GM21737 (cell line): ENCODE data around the gene PPP1R16B.

Experiments used
- ATAC-seq: cut with Tn5 transposase; IDR thresholded peaks from one replicate; pipeline ENCODE4 v1.9.1; 2021; ENCODE audit warnings: mild to moderate bottlenecking, moderate library complexity; ENCODE audit not compliant: unreplicated experiment

PPP1R16B gene

DNA sequence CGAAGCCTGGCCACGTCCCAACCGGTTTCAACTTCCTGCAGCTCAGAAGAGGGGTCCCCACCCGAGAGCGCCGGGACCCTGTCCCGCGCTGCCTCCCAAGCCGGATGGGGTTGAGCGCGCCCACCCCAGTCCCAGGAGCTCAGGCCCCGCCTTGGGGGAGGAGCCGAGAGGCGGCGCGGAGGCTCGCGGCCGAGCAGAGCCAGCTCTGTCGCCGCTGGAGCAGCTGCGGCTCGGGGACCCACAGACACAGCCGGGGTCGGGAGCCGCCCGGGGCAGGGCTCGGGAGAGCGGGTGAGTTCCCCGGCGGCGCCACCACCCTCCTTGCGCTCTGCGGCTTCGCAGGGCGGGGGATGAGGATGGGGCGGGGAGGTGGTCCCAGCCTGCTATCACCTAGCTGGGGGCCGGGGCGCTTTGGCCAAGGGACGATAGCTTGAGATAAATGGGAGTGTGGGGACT lies at the start of gene PPP1R16B:
TSS of gene PPP1R16B (plus strand) at position 196 of the 456 bp plus-strand sequence. CDS start 30,229 bp downstream, outside the sequence.
- ATAC-seq, result peak; percentile 36

DNA sequence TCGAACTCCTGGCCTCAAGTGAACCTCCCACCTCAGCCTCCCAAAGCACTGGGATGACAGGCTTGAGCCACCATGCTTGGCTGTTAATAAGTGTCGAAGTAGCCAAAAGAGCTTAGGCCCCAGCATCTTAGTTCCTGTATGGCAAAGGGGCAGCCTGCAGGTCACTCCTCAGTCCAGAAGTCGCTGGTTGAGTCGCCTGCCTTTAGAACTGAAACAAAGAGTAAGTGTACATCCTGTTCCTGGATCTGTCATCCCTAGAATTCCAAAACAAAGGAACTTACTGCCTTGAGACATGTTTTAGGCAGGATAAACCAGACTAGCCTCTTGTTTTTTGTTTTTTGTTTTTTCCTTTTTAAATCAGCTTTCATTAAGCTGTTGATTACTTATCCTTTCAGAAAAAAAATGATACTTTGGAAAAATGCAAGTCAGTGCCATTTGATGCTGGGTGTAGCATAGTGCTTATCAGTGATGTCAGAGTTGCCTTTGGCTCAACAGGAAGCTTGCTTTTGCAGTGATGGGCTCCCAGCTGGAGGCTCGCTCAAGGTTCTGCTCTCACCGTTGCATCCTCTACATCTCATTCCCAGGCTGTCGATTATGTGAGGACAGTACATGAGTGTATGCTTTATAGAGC lies 48.2 kb upstream of the PPP1R16B start:
- ATAC-seq, result no peak

DNA sequence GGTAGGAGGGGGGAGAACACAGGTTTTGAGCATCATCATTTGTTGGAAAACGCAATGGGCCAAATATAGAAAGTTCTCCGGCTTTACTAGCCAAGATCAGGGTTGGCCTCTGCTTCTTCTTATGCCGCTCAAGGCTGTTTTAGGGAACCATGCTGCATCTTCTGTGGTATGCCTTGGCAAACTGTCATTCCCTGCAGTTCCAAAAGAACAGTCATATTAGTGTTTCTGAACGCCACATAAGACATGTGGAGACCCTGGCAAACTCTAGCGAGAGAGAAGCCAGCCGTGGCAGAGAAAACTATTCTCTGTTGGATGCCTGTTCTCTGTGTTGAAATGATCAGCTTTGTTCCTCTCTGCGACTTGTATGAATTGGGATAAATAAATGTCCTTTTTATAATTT lies 46.4 kb upstream of the PPP1R16B start:
- no peak for ATAC-seq

DNA sequence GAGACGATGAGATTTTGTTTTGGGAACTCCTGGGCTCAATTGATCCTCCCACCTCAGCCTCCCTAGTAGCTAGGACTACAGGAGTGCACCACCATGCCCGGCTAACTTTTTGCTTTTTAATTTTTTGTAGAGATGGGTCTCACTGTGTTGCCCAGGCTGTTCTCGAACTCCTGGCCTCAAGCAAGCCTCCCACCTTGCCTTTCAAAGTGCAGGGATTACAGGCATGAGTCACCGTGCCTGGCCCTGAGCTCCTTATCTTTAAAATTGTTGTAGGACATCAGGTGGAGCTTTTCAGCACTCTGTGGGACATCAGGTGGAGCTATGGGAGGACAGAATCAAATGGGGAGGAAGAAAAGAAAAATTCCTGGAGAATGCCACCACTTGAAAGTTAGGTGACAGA lies 44.5 kb upstream of the PPP1R16B start:
- ATAC-seq, result no peak

DNA sequence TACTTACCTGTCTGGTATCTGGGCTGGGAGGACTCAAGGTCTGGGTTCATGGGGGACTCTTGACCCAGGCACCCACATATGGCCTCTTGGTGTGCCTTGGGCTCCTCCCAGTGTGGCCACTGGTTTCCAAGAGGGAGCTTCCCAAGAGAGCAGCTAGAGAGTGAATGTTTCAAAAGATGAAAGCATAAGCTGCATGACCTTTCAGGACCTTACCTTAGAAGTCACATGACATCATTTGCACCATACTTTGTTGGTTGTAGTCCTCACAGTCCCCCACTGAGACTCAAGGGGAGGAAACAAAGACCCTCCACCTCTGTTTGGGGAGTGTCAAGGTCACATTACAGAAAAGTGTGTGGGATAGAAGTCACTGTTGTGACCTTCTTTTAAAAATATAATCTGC lies 43.3 kb upstream of the PPP1R16B start:
- ATAC-seq, result no peak

DNA sequence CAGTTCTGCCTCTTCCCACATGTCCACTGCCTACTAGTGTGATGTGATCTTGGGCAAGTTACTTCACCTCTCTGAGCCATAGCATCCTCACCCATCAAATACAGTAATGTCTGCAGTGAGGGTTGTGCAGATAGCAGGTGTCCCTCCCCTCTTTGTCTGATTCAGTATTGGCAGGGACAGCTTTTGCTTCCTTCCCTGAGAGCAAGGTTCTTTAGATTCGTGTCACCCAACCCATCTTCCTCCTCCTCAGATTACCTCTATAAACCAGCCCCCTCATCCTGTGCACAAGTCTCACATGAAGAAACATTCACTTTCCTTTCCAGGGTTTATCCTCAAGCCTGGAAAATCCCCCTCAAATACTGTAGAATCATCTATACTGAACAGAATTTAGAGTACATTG lies 41.9 kb upstream of the PPP1R16B start:
- ATAC-seq, result no peak

DNA sequence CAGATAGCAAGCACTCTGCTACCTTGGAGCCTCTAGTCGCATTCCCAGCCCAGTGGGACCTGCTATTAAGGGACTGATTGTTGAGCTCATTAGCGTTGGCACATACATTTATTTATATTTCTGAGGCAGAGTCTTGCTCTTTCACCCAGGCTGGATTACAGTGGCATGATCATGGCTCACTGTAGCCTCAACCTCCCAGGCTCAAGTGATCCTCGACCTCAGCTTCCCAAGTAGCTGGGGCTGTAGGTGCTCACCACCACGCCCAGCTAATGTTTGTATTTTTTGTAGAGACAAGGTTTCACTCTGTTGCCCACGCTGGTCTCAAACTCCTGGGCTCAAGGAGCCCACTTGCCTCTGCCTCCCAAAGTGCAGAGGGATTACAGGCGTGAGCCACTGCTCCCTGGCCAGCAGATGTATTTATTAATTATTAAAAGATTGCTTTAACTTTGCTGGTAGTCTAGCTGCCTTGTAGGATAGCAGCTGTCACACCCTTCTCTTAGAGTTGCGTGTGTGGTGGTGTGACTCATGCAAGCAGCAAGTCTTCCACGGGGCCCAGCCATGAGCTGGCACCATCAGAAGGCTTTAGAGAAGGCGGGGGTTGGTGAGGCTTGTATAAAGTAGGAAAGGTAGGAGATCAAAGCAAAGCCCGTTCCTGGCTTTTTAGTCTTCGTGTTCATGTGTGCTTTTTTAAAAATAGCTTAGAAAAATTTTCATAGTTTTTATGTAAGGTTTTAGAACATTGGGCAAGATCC lies 40.8 kb upstream of the PPP1R16B start:
- no peak for ATAC-seq

DNA sequence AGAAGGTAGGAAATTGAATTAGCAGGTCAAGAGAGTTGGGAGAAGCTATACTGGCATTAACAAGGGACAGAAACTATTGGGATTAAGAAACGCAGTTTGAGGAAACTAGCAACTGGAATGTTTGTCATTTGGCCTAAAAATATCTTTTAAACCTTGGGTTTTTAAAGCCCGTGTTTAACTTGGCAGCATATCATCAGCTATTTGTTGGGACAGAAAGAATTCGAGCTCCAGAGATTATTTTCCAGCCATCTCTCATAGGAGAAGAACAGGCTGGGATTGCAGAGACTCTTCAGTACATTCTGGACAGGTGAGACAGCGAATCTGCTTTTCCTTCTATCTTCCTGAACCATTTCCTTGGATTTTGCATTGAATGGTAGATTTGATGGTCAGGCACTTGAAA lies 39.4 kb upstream of the PPP1R16B start:
- ATAC-seq, result no peak

DNA sequence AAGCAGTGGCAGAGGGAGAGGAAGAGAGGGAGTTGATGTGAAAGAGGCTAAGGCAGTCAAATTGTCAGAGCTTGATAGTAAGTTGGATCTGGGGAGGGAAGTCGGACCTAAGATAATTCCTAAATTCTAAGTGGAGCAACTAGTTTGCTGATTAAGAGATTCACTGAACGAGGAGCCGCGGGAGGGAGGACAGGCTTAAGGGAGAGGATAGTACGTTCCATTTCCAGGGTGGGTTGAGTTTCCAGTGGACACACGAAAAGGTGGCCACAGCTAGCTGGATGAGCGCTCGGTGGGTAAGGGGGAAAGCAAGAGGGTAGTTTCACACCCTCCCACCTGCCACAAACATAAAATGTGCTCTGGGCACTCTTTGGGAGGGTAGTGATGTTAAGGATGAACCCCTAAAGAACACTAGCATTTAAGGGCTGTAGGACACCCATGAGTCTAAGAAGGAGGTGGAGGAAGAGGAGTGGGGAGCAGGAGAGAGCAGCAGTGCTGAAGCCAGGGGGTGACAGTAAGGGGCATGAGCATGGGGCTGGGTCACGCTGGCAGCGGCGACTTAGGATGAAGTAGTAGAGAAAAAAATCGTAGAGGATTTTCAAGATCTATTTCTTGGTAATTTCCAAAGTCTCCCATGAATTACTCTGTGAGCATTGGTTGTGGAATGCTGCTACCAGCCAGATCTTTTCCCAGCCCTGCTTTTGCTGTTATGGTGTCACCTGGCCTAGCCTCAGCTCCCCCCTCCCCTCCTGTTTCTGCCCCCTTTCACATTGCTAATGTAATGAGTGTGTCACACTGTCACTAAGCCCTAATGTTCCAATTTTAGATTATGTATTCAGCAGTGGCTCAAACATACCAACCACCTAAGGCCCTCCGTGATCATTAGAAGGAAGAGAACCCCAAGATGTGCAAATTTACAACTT lies 35.9 kb upstream of the PPP1R16B start:
- no peak for ATAC-seq

DNA sequence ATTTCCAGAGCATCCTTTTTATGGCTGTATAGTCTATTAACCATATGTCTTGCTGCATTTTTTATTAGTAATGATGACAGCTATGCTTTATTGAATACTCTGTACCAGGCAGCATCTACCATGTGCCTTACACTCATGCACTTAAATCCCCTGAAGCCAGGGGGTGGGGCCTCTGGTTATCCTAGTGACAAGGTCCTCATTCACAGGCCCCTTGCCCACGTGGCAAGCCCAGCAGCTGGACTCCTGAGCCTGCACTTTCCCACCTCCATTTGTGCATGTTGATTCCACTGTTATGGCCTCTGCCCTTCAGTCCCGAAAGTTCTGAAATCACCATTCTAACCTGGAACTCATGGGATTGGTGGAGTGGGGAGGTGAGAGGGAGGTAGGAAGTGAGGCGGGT lies 35.0 kb upstream of the PPP1R16B start:
- no peak for ATAC-seq

DNA sequence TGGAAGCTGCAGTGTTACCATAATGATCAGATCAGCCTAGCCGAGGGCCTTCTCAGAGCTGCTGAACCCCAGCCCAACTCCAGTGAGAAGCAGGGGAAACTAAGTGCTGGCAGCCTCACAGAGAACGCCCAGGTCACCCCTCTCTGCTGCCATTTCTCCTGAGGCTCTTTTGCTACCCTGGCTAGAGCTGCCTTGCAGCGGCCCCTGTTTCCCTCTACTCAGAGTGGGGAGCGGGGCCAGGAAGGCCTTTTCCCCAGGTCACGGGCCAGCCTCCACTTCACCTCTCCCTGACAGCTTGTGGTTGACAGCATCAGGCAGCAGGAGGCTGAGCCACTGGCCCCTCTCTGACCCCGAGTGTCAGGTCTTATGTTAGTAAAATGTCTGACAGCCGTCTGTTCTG lies 34.5 kb upstream of the PPP1R16B start:
- no peak for ATAC-seq

DNA sequence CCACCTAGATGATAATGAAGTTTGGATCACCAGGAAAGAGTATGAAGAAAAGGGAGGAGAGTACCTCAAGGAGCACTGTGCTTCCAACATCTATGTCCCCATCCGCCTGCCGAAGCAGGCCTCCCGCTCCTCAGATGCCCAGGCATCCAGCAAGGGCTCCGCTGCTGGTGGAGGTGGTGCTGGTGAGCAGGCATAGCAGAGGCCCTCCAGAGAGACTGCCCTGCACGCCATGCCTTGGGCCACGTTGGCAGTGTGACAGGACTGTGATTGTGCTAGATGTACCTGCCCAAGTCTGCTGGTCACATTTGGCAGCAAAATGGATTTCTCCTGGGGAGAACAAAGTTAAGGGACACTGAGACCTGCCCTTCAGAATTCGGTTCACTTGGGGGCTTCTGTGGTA lies 33.9 kb upstream of the PPP1R16B start:
- no peak for ATAC-seq

DNA sequence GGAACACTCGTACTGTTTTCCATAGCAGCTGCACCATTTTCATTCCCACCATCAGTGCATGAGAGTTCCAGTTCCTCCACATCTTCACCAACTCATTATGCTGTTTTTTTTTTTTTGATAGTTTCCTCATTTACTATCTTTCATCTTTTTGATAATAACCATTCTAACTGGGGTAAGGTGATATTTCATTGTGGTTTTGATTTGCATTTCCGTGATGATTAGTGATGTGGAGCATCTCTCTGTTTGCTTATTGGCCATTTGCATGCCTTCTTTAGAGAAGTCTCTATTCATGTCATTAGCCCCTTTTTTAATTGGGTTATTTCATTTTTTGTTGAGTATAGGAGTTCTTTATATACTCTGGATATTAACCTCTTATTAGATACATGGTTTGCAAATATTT lies 31.3 kb upstream of the PPP1R16B start:
- no peak for ATAC-seq

DNA sequence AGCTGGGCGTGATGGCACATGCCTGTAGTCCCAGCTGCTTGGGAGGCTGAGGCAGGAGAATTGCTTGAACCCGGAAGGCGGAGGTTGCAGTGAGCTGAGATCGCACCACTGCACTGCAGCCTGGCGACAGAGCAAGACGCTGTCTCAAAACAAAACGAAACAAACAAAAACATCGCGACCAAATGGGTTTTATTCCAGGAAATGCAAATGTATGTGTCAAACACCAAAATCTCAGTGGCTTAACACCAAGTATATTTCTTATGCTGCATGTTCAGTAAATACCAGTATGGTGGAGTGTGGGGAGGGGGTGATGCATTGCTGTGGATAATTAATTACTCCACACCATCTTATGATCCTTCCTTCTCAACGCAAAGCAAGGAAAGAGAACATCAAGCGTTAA lies 29.1 kb upstream of the PPP1R16B start:
- ATAC-seq, result no peak

DNA sequence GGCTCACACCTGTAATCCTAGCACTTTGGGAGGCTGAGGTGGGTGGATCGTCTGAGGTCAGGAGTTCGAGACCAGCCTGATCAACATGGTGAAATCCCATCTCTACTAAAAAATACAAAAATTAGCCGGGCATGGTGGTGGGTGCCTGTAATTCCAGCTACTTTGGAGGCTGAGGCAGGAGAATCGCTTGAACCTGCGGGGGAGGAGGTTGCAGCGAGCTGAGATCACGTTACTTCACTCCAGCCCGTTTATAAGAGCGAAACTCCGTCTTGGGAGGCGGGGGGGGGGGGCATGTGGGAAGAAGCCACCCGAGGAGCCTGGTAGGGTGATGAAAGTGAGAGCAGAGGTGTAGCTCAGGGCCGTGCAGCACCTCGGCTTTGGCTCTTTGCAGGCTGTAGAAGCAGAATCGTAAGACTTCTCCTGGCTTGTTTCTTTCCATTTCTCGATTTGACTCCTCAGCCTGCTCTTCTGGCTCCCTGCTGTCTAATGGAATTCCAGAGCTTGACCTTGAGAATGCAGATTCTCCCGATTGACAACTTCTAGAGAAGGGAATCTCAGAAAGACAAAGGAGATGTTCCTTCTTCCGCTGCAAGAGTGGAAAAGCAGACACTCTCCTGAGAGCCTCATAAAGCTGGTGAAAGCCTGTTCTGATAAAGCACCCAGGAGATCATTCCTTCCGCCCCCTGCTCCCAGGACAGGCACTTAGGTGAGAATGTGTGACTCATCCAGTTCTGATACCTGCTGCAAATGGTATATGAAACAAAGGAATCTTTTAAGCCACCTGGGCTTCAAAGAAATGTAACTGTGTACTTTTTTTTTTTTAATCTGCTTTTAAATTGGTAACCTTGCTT lies 26.0 kb upstream of the PPP1R16B start:
- ATAC-seq, result no peak

DNA sequence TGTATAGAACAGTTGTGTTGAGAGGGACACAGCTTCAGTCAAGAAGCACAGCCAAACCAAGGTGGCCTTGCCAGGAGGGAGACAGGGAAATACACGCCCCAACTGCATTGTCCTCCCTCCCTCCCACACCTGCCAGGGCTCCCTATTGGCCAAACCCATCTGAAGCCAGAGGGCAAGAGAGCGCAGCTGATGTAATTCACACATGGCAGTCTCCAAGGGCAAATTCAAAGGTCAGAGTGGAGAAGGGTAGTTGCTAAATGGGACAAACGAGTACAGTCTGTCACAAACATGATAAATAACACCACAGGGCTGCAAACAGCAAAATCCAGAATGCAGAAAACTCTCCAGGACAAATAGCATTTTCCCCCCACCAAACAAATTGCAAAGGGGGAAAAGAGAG lies 23.2 kb upstream of the PPP1R16B start:
- ATAC-seq, result no peak

DNA sequence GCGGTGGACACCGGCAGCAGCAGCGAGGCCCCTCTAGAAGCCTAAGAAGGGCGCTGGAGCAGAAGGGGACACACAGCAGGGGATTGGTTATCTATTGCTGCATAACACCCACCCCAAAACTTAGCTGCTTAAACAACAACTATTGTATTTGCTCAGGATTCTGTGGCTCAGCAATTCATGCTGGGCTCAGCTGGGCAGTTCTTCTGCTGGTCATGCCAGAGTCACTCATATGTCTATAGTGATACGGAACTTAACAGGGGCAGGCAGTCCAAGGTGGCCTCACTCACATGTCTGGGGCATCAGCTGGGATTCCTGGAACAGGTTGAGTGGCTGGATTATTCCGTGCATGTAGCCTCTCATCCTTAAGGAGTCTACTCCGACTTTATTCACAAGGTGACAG lies 17.6 kb upstream of the PPP1R16B start:
- ATAC-seq, result no peak

DNA sequence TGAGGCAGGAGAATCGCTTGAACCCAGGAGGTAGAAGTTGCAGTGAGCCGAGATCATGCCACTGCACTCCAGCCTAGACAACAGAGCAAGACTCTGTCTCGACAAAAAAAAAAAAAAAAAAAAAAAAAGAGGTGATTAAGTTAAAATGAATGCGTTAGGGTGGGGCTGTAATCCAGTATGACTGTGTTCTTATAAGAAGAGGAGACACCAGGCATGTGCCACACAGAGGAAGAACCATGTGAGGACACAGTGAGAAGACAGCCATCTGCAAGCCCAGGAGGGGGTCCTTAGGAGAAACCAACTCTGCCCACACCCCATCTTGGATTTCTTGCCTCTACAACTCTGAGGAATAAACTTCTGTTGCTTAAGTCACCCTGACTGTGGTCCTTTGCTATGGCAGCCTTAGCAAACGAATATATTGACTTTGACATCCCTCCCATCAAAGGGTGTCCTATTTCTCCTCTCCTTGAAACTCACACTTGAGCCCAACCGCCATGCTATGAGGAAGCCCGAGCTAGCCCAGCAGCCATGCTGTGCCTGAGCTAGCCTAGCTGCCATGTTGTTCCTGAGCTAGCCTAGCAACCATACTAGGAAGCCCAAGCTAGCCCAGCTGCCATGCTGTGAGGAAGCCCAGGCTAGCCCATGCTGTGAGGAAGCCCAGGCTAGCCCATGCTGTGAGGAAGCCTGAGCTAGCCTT lies 15.8 kb upstream of the PPP1R16B start:
- ATAC-seq, result no peak

DNA sequence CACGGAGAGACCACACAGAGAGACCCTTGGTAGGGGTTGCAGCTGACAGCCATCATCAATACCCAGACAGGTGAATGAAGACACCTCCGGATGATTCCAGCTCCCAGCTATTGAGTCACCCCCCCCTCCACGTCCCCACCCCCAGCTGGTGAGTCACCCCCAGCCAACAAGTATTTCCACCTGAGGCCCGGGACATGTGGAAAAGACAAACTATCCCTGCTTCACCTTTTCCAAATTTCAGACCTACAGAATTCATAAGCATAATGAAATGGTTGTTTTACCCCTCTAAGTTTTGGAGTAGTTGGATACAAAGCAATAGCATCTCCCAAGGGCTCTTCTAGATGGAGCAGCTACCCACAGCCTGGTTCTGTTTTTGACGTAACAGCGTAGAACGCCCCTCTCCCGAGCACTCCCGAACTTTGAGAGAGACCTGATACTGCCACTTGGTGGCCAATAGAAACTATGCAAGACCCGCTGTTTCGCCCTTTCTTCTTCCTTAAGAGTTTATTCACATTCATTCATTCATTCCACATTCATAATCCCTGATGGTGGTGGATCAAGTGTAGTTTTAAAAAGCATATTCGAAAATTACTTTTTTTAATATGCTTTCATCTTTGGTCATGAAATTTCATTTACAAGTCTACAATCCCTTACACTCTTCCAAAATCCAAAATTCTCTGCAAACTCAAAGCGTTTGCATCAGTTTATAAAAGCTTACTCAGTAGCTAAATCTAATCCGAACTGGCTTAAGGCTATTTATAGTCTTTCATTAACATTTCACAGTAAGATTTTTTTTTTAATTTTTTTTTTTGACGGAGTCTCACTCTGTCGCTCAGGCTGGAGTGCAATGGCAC lies 15.1 kb upstream of the PPP1R16B start:
- ATAC-seq, result no peak
